ENCODE data around the gene C22orf23.
"Not testable (repeated sequence)": the region's sequence is repeated elsewhere in the genome, so short reads cannot be mapped to it uniquely, and the experiment has no call there.

The C22orf23 gene

DNA sequence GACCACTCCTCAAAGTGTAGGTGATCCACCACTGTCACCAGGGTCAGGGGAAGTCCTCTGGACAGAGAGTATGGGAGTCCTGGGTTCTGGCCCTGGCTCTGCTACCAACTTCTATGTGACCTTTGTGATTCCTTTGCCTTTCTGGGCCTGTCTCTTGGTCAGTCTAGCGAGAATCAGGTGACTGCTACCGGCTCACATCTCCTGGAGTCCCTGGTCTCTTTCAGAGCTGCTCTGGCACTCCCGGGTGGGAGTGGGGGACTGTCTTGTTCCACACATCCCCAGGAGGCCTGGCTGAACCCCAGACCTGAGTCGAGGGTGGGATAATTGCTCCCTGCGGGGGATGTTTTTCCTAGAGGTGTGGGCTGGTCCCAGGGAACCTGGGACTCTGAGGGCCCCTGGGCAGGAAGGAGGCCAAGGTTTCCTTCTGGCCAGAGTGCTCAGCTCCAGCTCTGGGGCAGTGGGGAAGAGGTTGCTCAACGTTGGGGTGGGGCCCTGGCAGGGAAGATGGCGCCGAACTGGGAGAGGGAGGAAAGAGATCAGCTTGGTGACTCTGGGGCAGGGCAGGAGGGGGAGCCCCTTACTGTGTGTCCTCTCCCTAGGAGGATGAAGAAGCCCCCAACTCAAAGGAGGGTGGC is 28.9 kb upstream of the C22orf23 start:
- DNase-seq (ENCODE audit: low spot score) = no peak

DNA sequence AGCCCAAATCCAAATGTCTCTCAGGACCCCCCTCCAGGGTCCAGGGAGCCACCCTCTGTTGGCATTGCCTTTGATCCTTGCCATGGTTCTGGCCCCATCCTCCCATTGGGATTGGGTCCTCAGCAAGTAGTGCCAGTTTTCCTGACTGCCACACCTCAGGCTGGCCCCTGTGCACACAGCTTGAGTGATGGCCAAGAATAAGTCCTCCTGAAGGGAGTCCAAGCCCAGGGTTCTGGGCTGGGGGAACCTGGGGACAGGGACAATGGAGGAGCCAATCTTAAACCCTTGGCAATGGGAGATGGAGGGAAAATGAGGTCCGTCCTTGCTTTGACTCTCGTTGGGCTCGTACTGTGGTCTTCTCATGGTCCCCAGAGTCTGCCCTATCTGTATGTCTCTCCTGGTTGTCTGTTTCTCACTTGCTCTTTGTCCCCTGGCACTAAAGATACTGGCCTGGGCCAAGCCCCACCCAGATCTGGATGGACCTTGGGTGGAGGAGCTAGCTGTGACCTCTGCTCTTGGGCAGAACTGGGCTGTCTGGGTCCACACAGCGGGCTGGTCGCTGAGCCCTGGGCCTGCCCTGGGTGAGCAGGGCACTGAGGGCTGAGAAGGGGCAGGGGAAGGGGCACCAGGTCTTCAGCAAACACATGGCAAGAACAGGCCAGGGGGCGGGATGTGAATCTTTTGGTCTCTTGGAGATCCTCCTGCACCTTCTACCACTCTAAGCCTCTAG is 28.0 kb upstream of the C22orf23 start:
- DNase-seq (ENCODE audit: low spot score) = no peak

DNA sequence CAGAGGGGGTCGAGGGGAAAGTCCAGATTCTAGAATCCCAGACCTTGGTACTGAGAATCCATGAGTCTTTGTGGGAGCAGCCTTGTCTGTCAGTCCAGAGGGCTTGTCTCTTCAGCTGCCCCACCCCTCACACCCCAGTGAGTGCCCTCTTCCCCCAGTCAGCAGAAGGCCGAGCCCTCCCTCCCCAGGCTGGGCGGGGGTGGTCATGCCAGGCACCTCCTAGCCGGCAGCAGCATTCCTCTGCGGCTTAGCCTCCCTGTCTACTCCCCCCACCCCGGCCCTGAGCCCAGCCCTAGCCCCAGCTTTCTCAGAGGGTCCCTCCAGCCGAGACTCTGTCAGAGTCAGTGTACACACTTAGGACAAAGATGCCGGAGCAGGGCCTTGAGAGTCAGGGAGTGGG is 26.4 kb upstream of the C22orf23 start:
- DNase-seq (ENCODE audit: low spot score) = no peak

DNA sequence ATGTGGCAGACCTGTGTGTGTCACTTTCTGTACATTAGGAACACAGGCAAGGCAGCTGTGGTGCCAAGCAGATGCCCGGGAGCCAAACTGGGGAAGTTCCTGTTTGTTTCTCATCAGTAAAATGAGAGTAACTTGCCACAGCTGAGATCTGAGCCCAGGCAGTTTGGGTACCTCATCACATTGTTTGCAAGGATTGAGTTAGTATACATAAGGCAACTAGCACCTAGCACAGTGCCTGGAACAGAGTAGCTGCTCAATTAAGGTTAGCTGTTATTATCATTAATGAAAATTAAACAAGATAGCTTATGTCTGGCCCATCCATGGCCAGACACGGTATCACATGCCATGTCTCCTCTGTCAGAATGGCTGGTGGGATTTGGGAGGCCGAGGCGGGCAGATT is 23.1 kb upstream of the C22orf23 start:
- no peak for DNase-seq (ENCODE audit: low spot score)

DNA sequence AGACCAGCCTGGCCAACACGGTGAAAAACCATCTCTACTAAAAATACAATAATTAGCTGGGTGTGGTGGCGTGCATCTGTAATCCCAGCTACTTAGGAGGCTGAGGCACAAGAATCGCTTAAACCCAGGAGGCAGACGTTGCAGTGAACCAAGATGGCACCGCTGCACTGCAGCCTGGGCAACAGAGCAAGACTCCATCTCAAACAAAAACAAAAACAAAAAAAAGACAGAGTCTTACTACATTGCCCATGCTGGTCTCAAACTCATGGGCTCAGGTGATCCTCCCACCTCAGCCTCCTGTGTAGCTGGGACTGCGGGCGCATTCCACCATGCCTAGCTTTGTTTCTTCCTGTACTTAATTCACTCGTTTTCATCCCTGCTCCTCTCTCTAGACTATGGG is 22.6 kb upstream of the C22orf23 start:
- DNase-seq (ENCODE audit: low spot score) = not testable (repeated sequence)

DNA sequence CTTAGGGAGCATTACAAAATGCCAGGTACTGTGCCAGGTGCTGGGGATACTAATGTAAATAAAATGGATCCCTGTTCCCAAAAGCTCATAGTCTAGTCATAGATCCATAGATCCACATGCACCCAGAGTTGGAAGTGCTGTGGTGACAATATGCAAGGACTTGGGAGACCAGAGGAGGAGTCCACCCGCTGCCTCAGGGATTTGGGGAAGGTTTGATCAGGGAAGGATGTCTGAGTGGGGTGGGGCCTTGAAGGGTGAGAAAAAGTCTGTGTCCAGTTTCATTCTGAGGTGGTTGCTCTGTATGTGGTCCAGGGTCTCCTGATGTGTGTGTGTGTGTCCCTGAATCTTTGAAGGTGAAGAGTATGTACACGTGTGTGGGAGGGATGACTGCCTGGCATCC is 21.8 kb upstream of the C22orf23 start:
- DNase-seq (ENCODE audit: low spot score) = no peak

DNA sequence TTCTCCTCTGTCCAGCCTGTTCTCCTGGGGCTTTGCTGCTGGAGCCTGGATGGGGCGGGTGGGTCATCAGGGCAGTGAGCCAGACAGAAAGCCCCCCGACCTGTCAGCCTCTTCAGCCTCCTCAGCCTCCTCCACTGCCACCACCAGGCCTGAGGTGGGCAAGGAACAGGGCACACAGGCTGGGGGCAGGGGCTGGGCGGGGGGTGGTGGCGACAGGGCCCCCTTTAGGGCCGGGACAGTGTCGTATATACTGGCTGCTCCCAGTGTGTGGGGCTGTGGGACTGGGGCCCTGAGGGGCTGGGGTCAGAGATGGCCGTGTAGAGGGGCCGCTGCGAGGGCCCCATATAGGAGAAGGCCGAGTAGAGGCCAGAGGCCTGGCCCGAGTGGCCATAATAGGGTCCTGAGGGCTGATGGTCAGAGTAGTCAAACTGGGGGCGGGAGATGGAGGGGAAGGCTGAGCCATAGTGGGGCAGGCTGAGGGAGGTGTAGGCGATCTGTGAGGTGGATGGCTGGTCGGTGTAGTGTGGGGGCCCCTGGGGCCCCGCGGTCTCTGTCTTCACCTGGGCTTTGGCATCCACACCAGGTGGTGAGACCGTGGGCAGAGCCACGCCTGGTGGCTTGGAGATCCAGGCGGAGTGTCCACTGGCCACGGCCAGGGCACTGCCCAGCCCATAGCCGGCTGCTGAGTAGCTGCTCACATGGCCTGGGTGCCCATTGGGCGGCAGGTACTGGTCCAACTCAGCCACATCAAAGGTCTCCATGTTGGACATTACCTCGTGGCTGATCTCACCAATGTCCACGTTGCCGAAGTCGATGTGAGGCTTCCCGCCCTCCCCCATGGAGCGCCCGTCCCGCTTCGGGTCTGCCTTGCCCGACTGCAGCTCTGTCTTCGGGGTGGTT is 20.1 kb upstream of the C22orf23 start:
- no peak for DNase-seq (ENCODE audit: low spot score)

DNA sequence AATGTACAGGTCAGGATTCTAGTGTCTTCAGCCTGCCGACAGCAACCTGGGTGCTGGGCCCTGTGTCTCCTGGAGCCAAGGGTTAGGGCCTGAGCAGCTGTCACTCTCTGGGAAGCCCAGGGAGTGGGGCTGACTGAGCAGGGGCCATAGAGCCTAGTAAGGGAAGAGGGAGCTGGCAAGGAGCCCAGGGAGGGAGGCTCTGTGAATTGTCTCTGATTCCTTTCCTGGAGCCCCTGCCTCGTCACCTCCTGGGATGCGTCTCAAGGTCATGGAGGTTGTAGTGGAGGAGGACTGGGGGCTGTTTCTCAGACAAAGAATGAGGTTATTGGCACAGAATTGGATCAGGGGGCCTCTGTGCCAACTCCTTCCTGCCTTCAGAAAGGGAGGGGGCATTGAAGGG is 19.1 kb upstream of the C22orf23 start:
- DNase-seq (ENCODE audit: low spot score) = no peak

DNA sequence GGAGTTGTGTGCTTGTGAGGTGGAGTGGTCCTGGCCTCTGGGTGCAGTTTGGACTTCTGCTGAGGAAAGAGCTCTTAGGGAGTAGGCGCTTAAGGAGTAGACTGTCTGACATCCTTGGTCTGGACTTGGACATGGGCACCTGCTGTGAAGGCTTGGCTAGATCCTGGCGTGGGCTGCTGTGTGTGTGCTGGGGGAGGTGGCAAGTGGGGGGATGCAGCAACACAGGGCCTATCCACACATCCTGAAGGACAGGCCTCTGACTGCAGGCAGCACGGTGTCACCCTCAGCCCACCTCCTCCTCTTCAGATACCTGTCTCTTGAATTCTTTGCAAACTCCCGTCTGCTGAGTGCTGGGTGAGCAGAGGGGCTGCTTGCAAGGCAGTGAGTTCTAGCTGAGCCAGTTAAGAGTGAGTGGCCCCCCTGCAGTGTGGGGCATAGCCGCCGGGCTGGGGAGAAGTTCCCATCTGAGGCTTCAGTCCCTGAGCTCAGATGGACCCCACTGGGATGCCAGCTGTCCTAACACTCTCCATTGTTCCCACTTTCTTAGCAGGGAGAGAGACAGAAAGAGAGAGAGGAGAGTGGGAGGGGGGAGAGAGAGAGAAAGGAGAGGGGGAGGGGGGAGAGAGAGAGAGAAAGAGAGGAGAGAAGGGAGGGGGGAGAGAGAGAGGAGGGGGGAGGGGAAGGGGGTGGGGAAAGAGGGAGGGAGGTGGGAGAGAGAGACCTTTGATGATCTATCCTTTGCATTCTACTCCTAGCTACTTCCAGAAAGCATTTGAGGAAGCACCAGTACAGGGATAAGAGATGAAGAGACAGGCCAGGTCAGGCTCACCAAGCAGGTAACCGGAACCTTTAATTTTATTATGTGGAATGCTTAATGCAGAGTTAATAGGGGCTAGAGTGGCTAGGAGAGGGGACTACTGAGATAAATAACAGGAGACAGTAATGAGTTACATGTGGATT is 18.4 kb upstream of the C22orf23 start:
- DNase-seq (ENCODE audit: low spot score) = no peak

DNA sequence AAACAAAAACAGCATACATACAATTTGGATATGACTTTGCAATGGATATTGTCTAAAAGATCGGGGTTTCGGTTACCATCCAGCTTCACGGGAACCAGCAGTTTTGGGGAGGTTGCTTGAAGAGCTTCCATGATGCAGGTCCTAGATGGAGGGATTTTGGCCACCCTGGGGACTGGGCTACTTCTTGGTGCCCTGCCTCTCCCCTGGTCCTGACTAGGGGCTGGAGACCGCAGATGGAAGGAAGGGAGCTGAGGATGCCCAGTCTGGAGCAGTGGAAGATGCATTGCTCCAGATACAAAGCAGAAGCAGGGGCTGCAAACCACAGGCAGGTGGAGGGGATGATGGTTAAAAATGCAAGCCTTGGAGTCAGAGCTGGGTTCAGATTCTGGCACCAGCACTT is 17.5 kb upstream of the C22orf23 start:
- no peak for DNase-seq (ENCODE audit: low spot score)

DNA sequence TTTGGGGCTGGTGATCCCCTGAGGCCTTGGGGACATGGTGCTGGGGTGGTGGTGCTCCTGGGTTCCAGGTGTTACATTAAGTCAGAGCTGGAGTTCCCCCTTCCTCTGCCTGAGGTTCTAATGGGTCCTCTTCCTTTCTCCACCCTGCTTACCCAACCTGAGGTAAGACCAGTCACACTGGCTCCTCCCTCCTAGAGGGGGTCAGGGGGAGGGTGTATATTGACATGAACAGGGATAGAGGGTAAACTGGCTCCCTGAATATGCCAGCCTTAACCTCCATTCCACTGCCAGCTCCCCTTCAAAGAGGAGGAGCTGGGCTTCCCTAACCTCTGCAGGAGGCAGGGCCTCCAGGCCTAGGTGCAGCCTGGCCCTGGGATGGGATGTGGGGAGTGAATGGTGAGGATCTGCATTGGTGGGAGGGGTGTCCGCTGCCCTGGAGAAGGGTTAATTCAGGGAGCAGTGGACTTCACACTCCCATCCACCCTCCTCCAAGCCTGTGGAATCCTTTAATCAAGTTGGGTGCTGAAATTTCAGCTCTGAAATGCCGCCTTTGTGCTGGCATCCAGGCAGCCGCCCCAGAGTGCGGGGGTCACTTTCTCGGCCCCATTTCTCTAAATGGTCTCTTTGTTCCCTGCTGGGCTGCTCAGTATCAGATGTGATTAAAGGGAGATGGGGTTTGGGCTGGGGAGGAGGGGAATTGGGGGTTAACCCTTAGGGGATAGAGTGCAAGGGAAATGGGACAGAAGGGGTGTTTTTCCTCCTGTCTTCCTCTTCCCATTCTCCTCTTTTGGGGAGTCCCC is 15.3 kb upstream of the C22orf23 start:
- DNase-seq (ENCODE audit: low spot score) = no peak

DNA sequence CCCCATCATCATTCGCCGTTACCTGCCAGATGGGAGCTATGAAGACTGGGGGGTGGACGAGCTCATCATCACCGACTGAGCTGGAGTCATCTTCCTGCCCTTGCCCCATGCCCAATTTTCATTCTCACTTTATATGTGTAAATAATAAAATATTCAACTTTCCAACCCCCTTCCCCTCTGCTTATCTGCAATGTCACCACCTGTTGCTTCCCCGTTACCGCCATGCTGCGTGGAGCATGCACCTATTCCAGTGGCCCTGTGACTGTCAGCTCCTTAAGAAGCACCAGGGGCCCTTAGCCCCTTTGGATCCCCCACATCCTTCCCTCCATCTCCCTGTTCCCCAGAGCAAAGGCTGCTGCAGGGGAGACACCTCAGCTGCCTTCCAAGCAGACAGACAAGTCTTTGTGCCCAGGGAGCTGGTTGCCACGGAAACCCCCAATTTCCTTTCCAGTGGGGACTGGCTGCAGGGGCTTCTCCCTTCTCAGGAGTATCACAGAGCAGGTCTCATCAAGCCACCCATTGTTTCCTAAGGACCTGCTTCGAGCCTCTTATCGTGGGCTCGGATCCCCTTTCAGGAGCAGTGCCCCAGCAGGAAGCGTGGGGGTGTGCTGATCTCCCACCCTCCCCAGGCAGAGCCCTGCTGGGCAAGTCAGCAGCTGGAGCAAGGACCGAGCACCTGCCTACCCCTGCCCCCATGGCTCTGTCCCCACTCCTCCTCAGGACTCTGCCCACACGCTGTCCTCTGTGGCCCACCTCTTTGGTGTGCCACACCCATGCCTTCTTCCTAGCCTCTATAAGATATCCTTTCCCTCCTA is 14.4 kb upstream of the C22orf23 start:
- DNase-seq (ENCODE audit: low spot score) = no peak

DNA sequence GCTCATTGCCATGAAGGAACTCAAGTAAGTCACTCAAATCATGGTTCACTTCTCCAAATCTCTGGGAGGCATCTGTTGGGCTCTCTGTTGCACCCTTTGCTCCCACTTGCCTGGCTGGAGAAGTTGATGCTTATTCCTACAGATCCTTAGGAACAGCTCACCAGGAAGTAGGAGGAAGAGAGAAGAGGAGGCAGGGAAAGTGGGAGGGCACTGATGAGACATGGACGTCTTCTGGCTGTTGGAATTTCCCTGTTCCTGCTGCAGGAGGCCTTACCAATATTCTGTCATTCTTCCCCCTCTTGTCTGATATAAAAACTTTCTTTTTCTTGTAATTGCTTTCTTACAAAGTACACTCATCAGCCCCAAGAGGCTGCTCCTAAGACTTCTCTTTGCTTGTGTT is 13.7 kb upstream of the C22orf23 start:
- DNase-seq (ENCODE audit: low spot score) = no peak

DNA sequence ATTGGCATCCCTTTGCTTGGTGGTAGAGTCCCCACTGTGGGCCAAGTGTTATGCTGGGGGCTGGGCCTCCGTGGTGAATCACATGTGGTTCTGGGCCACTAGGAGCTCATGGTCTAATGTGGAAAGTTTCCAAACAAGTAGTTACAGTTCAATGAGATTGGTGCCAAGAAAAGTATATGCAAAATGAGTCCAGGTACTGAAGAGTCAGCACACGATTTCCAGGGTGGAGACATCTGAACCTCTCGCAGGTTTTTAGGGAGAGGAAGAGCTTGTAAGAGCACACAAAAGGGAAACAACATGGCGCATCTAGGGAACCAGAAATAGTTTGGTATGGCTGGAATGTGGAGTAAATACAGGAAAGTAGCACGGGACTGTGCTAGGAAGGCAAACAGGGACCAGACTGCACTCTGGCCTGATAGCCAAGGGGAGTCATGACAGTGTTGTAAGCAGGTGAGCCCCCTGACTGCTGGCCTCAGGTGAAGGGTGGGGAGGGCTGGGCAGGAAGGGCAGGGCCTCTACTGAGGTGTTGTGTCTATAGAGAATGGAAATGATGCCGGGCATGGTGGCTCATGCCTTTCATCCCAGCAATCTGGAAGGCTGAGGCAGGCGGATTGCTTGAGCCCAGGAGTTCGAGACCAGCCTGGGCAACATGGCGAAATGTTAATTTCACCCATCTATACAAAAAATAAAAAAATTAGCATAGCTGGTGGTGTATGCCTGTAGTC is 12.7 kb upstream of the C22orf23 start:
- no peak for DNase-seq (ENCODE audit: low spot score)

DNA sequence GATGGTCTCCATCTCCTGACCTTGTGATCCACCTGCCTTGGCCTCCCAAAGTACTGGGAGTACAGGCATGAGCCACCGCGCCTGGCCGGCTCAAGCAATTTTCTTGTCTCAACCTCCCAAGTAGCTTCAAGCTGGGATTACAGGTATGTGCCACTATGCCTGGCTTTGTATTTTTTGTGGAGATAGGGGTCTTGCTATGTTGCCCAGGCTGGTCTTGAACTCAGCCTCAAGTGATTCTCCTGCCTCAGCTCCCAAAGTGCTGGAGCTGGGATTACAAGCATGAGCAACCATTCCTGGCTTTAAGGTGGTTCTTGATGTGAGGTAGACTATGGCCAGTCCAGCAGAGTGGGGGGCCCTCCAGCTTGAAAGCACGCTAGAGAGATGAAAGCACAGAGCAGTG is 7.7 kb upstream of the C22orf23 start:
- no peak for DNase-seq (ENCODE audit: low spot score)

DNA sequence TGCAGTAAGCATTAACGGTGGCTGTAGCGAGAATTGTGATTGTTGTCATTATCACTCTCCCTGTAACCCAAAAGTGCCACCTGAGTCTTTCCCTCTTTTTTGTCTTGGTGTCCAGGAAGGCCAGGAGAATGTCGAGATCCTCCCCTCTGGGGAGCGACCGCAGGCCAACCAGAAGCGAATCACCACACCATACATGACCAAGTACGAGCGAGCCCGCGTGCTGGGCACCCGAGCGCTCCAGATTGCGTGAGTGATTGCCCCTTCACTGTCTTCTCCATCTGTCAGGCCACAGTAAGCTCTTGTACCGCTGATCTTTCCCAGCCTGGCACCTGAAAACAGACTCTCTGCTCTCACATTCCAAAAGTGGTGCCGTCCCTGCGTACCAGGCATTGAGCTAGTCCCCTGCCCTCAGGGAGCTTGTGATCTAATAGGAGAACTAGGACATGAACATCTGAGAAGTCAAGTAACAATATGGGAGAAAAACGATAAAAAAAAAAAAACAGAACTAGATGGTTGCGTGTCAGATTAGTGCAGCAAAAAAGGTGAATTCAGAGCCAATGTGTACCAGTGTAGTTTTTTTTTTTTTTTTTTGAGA is 5.9 kb upstream of the C22orf23 start:
- no peak for DNase-seq (ENCODE audit: low spot score)

DNA sequence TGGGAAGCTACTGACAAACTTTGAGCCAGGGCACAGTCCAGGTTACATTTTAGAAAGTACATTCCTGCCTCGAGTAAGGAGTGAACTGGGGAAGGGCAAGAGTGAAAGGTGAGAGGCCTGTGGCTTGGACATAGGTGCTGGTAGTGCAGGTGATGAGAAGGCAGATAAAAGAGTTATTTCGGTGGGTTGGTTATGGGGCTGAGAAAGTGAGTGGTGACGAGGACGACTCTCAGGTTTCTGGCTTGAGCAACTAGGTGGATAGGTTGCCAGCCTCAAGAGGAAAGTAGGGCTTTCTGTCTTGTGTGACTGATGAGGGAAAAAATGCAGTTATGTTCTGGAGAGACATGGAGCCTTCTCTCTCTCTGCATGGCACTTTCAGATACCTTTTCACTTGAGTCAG is 3.8 kb upstream of the C22orf23 start:
- no peak for DNase-seq (ENCODE audit: low spot score)

DNA sequence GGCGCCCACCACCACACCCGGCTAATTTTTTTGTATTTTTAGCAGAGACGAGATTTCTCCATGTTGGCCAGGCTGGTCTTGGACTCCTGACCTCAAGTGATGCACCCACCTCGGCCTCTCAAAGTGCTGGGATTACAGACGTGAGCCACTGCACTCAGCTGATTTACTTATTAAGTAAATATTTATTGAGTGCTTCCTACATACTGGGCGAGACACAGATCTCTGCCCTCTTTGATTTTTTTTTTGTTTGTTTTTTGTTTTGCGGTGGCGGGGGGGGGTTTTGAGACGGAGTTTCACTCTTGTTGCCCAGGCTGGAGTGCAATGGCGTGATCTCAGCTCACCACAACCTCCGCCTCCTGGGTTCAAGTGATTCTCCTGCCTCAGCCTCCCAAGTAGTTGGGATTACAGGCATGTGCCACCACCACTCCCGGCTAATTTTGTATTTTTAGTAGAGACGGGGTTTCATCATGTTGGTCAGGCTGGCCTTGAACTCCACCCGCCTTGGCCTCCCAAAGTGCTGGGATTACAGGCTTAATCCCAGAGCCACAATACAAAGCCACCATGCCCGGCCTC is 2.5 kb upstream of the C22orf23 start:
- not testable (repeated sequence) for DNase-seq (ENCODE audit: low spot score)

DNA sequence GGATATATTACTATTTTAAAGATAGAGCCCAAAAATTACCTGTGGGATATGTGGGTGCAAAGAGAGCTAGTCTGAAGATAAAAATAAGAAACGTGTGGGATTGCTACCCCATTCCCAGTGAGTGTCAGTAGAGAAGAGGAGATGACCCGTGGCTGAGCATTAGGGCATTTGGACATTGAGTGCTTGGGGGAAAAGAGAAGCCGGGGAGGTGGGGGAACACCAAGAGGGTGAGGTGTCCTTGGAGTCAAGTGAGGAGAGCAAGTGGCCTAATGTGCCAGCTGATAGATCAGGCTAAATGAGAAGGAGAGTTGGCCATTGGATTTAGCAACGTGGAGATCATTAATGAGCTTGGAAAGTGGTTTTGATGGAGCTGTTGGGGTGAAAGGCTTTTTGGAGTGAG is 1.3 kb upstream of the C22orf23 start:
- DNase-seq (ENCODE audit: low spot score) = no peak
